Measurements from ENCODE around the gene FST.

FST gene

DNA sequence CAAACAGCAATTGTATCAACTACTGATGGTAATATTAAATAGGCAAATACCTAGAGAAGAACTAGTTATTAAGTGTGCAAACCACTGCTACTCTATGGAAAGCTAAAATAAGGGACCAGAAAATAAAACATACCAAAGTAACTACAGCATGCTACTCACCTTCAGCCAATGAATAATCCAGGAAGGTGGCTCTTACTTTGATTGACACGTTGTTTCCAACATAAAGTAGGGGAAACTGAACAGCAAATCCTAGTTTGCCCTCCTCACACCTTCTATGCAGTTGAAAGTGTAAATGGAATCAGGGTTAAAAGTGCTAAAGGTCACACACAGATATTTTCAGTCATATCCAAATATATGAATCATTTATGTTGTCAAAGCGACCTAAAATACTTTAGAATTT lies 5.1 kb upstream of the FST start:
- no peak for DNase-seq

DNA sequence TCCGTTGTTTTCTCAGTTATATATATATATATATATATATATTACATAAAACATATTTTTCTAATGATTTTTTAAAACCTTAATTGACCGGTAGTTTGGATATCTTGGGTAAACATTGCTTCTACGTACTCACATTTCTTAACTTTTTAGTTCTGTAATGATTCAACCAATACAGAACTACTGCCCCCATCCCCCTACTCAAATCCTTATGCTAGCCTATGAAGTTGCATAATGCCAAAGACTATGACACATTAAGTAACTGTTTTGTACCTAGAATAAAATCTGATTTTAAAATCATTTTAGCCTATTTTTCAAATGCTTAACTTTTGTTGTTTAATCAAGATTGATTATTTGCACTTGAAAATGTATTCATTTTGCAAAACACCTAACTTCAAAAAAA lies 4.4 kb upstream of the FST start:
- no peak for DNase-seq

DNA sequence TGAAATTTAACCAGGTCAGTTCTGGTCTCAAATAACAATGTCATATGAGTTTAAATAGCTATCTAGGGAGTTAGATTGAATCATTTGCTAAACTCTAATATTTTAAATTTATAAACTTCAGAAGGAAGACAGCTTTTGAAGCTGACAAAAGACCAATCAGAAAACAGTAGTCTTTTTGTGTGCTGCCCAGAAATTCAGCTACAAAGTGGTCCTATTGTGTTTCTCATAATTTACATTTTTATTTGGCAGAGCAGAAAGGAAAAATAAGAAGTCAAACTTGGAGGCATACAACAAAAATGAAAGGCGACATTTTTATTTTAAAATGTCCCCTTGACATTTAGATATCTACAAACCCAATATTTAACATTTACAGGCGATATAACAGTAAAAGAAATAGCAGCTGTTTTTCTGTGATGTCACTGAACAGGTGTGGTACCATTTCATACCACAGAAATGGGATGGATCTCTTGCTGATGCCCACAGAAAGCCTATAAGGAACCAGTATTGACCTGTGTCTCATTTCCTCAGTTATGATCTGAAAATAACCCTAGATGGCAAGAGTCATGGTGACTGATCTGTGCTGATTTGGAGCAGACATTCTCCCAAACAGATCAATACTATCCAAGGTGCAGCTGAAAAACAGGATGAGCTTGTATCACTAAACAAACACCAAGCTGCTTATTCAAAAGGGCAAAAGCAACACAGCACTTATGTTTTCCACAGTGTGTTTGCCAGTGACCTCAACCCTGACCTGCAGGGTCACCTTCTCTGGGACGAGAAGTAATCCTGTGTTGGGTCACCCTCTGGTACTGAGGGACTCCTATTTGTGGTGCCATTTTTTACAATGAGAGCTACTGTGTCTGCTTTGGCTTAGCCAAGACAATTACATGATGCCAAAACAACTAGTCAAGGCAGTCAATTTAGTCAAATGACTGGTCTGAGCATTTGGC lies 3.6 kb upstream of the FST start:
- DNase-seq: no peak

DNA sequence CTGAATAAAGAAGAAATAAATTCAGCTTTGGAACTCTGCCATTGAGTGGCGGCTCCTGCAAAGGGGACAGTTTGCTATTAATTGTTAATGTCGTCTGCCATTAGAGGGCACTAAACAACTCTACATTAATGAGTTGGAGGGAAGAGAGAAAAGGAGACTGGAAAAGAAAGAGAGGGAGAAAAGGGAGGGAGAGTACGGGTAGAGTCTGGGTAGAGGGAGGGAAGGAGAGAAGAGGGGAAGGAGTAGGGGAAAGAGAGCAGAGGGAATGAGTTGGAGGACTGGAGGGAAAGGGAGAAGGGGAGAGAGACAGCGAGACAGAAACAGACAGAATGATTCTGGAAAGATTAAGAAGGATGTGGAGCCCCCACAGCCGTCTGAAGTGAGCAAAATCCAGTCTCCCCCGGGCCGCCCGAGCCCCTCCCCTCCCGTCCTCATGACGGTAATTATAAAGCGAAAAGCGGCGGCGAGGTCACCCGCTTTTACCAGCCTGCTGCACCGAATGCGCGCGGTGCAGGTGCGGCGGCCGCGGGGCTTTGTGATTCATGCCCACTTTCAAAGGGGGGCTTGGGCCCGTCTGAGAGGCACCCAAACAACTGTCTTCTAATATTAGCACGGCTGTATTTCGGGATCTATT lies 1.9 kb upstream of the FST start:
- no peak for DNase-seq

DNA sequence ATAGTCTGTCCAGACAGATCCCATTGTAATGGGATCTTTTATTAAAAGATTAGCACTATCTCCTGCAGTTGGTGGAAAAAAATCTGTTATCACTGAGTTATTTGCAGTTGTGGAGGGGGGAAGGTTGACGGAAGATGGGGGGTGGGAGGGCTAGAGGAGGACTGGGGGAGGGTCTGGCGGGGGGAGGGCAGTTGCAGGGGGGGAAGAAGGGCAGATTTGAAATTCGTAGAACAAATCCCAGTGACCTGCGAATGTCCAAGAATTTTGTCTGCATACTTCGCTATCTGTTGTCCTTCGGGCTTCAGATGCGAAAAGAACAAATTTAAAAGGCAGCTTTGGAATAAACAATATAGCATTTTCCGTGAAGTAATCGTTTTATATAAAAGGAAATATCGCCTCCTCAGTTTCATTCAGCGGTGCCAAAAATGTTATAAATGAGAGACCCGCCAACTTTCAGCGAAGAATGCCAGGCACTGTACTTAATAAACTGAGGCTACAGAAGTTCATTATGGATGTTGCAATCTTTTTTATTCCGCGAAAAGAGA lies 1.3 kb upstream of the FST start:
- no peak for DNase-seq

DNA sequence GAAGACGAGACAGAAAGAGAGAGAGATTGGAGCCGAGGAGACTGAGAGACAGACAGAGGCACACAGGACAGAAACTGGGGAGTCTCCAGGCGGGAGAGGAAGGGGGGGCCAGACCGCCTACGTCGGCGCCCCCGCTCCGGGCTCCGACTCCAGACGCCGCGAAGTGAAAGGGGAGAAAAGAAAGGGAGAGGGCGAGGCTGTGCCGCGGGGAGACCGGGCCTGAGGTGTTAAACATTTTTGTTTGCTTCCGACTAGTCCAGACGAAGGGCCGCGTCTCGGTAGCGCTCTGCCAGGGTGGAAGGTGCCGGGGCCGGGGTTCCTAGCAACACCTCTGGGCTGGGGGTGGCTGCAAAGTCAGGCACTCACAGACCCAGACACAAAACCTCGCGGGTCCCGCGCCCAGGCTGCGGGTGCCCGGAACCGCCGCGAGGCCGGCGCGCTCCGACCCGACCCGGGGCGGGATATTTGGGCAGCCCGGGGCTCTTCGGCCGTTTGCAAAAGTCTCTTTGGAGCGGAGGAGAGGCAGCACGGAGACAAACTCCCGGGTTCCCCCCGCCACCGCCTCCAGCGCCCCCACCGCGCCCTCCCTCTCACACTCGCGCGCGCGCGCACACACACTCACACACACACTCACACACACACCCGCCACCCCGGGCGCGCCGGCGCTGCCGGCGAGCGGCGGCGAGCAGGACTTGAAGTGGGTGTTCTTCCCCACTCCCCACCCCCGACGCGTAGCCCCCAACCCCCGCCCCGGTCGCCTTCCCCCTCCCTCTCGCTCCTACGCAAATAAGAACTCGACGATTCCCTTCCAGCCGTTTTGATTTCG lies 626 bp upstream of the FST start:
- peak; percentile 9 for DNase-seq

DNA sequence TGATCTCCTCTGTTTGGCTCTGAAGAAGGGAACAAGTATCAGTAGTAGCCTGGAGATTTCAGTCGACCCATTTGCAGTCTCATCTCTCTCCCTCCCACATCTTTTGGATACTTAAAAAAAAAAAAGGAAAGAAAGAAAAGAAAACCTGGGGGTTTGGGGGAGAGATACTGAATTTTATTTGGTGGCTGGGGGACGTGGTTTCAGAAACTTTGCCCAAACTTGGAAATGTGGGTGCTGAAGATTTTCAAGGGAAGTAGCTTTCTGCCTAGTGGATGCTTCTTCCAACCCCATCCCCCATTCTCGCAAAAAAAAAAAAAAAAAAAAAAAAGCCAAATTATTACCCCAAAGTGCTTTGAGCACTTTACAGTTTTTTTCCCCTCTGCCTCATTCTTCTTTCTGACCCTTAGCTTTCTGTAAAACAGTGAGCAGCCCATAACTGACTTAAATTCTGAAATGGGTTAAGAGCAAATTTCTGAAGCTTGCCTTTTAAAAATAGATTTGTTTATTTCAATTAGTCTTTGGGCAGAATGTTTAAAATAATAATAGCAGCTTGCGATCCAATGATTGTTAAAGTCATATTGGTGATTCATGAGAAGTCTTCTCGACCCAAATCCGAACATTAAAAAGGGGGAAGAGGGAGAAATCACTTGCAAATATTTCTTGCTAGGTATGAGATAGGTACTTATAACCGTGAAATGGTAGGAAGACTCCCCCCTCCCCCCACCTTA lies 894 bp downstream of the FST start:
- no peak for DNase-seq

DNA sequence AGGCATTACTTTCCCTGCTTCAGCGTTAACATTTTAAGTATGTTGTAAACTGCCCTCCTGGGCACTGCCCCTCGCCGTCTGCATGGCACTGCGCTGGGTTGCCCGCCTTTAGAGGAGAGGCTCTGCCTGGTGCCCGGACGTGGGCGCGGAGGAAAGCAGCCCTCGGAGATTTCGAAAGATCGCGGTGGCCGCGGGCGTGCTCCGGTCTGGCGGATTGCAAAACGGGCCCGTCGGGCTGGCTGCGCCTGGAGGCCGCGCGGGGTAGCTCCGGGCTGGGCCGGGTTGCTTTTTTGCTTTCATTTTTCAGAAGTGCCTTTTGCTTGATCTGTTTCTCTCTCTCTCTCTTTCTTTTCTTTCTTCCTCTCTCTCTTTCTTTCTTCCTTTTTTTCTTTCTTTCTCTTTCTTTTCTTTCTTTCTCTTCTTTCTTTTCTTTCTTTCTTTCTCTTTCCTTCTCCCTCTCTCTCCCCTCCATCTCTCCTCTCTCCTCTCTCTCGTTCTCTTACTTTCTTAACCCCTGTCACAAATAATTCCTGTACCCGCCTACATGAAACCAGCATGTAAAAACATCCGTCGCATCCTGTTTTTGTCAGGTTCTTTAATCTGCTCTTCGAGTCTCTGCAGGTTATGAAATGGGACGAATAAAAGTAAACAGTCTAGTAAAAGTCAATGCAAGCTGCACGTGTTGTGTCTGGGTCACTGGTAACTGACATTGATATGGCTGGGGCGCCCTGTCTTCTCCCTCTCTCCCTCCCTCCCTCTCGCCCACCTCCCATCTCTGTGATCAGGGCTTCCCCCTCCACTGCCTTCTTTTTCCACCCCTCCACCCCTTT lies 1.7 kb downstream of the FST start:
- DNase-seq: peak; percentile 52

DNA sequence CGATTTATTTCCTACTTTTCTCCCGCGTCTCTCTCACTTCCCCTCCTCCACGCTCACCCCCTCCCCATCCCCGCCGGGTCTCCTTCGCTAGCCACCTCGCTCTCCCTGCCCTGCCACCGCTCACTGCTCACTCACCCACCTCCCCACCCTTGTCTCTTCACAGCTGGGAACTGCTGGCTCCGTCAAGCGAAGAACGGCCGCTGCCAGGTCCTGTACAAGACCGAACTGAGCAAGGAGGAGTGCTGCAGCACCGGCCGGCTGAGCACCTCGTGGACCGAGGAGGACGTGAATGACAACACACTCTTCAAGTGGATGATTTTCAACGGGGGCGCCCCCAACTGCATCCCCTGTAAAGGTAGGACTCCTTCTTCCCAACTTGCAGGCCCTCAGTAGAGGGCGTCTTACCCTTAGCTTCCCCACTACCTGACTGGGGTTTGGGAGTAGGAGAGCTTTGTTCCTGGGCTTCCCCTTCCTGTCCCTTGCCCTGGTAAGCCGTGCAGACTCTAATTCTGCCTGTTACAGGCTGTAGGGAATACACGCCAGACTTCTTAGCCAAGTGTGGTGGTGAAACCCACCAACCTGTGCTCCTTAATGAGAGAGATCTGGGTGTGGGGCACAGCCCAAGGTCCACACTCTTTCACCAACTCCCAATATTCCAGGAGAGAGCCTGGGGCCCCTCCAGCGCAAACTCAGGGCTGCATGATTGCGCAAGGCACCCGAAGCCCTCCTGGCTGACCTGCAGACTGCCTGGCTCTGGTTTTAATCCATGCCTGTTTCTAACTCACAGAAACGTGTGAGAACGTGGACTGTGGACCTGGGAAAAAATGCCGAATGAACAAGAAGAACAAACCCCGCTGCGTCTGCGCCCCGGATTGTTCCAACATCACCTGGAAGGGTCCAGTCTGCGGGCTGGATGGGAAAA lies 2.5 kb downstream of the FST start:
- no peak for DNase-seq

DNA sequence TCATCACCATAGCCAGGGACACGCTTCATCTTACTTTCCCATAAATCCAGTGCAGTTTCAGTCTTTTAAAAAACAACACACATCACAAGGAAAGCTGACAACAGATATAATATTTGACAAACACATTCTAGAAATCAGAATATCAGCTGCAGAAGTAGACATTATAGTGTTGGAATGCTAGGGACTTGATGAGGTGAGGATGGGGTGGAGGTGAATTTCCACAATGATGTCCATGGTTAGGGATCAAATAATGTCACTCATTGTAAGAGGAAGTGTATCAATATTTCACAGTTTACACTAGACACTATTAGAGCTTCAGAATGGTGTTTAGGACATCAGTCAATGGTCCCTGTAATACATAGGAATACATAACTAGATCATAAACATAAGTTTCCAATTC lies 7.0 kb downstream of the FST start:
- no peak for DNase-seq

DNA sequence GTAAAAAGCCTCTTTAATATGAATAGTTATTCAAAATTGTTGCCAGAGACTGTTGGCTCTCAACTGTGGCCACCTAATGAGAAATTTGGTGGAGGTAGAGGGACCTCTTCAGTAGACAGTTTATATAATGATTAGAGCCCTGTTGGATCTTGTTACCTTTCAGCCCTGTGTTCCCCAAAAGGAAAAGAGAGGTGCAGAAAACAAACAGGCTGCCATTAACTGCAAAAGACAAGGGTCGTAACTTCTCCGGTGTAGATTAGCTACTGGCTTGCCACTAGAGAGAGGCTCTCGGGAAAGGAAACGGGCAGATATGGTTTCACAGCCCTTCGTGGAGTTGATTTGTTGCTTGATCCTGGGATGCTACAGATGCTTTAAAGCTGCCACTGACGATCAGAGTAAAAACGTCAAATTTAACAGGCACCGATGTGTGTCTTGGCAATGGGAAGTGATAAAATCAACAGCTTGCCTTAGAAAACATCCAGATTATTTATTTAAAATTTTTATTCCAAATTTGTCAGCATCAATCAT lies 7.8 kb downstream of the FST start:
- DNase-seq: no peak

DNA sequence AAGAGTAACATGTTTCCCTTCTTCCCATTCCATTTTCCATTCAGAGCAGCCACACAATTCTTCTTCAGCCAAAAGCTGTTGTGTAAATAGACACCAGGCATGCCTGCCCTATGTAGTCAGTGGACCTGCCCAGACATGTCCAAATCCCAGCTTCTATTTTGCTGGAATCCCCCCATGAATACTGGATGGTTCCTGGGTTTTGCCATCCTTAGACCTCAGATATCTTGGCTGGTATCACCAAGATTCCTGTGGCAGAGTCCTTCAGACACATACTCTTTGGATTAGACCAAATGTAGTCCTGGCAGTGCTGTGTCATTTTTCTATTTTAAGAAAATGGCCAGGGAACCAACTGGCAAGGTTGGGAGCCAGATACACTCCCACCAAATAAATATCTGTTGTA lies 10.3 kb downstream of the FST start:
- DNase-seq: no peak

DNA sequence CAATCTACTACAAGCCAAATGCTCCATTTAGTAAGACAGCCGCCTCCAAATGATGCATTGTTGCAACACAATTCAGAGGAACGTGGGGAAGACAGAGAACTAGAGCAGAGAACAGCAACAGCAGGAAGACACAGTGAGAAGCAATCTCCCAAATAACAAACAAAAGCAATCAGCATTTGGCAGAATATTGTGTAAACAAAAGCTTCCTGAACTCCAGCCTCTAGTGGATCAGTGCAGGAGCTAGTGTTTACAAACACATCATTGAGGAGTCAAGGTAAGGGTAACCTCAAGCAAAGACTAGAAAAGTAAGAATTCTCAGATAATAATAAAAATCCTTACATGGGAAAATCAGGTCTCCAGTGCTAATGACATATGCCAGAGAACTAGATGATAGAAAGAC lies 20.6 kb downstream of the FST start:
- DNase-seq: no peak

DNA sequence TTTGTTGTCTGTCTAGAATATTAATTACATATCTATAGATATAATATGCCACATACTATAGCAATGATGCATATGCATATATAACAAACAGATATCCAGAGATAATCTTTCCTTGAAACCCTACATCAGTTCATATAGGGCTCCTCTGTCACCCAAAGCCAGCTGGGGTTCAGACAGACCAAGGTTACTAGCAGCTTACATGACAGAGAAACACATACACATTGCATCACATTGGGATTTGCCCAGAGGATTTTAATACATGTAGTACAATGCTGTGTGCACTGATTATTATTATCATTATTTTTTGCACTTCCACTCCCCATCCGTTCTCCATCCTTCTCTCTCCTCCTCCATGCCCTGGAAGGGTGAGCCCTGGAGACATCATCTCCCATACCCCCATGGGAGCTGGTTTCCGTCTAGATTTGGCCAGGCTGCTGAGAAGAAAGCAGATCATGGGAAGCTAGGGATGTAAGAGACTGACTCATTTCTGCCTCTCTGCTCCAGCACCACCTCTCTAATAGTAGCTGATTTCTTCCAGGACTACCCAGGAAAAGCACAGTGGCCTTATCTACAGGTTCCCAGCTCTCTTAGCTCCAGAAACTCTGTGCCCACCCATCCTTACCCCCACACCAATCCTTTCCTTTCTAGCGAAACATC lies 23.3 kb downstream of the FST start:
- DNase-seq: no peak

DNA sequence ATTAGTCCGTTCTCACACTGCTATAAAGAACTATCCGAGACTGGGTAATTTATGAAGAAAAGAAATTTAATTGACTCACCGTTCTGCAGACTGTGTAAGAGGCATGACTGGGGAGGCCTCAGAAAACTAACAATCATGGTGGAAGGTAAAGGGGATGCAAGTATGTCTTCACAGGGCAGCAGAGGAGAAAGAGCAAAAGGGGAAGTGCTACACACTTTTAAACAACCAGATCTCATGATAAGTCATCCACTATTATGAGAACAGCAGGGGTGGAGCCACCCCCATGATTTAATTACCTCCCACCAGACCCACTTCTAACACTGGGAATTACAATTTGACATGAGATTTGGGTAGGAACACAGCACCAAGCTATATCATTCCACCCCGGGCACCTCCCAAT lies 26.6 kb downstream of the FST start:
- no peak for DNase-seq

DNA sequence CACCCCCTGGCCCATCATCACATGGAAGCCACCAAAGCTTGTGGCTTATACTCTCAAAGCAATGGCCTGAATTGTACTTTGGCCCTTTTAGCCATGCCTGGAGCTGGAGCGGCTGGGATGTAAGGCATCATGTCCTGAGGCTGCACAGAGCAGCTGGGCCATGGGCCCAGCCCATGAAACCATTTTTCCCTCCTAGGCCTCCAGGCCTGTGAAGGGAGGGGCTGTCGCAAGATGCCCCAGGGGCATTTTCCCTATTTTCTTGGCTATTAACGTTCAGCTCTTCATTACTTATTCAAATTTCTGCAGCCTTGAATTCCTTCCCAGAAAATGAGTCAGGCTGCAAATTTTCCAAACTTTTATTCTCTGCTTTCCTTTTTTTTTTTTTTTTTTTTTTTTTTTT lies 27.7 kb downstream of the FST start:
- DNase-seq: no peak

DNA sequence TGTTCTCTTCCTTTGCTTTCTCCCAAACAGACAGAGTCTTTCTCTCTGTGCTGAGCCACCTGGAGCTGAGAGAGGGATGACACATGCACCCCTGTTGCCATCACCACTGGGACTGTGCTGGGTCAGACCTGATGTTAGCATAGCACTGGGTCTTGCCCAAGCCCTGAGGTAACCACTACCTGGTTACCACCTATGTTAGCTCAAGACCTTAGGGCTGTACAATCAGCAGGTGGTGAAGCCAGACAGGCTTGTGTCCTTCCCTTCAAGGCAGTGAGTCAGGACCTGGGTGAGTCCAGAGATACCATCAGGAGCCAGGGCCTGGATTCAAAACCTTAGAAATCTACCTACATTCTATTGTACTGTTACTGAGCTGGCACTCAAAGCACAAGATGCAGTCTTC lies 32.1 kb downstream of the FST start:
- DNase-seq: no peak

DNA sequence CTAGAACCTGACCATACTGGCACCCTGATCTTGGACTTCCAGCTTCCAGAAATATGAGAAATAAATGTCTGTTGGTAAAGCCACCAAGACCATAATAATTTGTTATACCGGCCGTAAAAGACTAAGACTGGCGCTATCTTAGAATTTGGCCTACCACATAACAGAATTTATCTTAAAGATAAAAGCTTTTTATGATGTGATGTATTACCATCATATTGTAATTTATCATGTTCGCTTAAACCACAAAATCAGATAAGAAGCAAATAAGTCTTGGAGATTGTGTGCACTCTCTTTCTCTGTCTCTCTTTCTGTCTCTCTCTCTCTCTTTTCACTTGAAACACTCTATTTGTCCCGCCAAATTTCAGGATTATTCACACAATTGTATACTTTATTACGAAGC lies 35.6 kb downstream of the FST start:
- DNase-seq: no peak

DNA sequence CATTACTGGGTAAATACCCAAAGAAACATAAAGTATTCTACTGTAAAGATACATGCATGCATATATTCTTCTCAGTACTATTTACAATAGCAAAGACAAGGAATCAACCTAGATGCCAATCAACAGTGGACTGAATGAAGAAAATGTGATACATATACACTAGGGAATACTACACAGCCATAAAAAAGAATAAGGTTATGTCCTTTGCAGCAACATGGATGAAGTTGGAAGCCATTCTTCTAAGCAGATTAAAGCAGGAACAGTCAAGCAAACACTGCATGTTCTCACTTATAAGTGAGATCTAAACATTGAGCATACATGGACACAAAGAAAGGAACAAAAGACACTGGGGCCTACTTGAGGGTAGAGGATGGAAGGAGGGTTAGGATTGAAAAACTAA lies 40.4 kb downstream of the FST start:
- no peak for DNase-seq
